Stimulated activated CD8-positive, alpha-beta memory T cell treated with anti-CD3 and anti-CD28 coated beads, Interleukin-7, amount 100 ng/mL, for 24 hours (primary cell): ENCODE results near the gene CDK5RAP2.
"Not testable (repeated sequence)": the region's sequence is repeated elsewhere in the genome, so short reads cannot be mapped to it uniquely, and the experiment has no call there.

Experiments used
- DNase-seq: peaks from one replicate; pipeline ENCODE4 v3.0.0-alpha.2; 2020; ENCODE audit warnings: low read depth

The CDK5RAP2 gene

DNA sequence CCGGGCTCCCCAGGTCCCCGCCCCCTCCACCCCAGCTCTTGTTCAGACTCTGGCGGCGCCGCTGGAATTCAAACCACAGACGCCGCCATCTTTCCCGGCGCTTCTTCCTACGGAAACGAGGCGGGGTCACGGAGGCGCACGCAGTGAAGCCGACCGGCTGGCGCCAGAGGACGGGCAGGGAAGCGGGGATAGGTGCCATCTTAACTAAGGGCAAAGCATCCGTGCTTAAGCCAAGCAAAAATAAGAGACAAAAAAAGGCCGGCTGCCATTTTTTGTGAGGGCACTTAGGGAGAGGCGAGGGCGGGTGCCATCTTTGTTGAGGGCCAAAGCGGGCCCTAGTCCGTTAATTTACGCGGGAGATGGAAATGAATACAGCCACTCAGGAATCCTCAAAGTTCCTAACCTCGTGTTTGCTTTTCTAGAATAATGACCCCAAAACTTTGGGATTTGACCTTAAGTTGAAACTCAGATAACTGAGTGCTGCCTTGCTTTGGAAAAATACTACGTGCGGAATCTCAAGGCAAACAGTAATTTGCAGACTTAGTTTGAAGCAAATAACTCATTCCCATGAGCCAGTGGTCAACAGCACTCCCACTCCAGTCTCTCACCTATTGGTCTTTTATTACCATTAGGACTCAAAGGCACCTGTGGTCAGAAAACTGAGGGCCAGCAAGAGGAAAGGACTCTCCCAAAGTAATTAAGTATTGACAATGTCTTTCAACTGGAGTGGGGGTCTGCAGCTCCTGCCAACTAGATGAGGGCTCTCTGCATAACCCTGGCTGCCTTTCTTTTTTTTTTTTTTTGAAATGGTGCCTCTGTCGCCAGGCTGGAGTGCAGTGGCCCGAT is at the start of gene CDK5RAP2:
TSS of gene CDK5RAP2 (minus strand) at position 117 of the 846 bp plus-strand sequence. CDS start 189 bp downstream, outside the sequence.
- peak; percentile 79 for DNase-seq

GRCh38 chr9:120628925-120629497 is 49.0 kb upstream of the CDK5RAP2 start:
- DNase-seq, result not testable (repeated sequence)

- DNase-seq, result no peak
Measured at GRCh38 chr9:120628207-120628924, 48.4 kb upstream of the CDK5RAP2 start.

GRCh38 chr9:120627073-120627472 is 47.1 kb upstream of the CDK5RAP2 start:
- no peak for DNase-seq

DNA sequence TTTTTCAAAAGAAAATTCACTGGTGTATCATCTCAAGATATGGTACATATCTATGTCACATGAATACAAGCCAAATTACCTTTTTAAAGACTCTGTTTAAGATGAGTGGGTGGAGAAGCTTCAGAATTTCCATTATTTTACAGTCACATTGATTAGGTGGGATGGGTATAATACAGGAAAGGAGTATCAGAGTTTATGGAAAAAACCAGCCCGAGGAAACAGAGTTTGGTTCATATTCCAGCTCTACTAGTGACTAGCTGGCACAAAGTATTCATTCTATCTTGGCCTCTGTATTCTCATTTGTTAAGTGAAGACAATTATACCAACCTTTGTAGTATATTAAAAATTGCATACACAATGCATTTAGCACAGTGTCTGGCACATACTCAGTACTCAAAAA is 46.5 kb upstream of the CDK5RAP2 start:
- no peak for DNase-seq

GRCh38 chr9:120625222-120625621 is 45.3 kb upstream of the CDK5RAP2 start:
- no peak for DNase-seq

- no peak for DNase-seq
Measured at GRCh38 chr9:120622790-120623189, 42.8 kb upstream of the CDK5RAP2 start.

- no peak for DNase-seq
Measured at GRCh38 chr9:120621941-120622340, 42.0 kb upstream of the CDK5RAP2 start.

- peak; percentile 27 for DNase-seq
Measured at GRCh38 chr9:120619751-120620655, 40.0 kb upstream of the CDK5RAP2 start.

DNA sequence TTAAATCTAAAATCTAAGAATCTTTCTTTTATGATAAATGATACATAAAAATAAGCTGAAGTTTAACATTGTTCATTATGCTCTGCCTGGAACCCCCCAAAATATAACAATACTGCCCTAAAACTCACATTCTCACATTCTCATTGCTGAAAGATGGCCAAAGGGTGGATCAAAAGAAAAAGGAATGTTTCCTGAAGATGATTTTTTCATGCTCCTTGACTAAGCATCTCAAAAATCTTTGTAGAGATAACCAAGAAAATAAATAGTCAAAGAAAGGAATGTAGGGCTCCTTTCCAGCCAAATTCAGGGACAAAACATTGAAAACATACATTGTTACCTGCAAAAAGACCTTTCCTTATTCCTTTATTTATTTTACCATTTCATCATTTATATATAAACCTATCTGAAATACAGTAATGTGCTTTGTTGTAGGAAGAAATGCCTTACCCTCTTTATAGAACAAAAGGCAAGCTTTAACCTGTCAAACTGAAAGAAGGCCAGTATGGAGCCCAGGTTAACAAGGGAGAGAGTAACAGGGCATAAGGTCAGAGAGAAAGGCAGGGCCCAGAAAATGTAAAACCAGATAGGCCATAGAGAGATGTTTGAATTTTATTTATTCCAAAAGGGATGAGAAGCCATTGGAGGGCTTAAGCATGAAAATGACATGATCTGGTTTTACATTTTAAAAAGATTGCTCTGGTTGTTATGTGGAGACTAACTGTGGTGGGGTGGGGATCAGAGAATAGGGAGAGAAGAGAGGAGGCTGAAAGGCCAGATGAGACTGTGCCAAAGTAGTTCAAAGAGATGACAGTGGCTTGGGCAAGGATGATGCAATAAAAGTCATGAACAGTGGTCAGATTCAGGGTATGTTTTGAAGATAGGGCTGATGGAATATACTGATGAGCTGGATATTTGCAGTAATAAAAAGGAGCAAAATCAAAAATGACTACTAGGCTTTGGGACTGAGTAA is 37.3 kb upstream of the CDK5RAP2 start:
- no peak for DNase-seq

- DNase-seq, result no peak
Measured at GRCh38 chr9:120612218-120612617, 32.3 kb upstream of the CDK5RAP2 start.

DNA sequence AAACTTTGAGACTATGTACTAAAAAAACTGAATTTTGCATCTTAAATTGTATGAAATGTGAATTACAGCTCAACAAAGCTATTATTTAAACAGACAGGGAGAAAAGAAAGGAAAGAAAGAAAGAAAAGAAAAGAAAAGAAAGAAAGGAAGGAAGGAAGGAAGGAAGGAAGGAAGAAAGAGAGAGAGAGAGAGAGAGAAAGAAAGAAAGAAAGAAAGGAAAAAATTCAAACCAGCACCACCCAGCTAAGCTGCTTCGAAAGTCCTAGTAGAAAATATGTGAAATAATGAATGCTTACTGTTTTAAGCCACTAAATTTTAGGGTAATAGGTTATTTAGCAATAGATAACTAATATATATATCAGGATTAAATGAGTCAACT is 31.7 kb upstream of the CDK5RAP2 start:
- DNase-seq, result no peak

GRCh38 chr9:120610975-120611689 is 31.2 kb upstream of the CDK5RAP2 start:
- DNase-seq, result no peak

DNA sequence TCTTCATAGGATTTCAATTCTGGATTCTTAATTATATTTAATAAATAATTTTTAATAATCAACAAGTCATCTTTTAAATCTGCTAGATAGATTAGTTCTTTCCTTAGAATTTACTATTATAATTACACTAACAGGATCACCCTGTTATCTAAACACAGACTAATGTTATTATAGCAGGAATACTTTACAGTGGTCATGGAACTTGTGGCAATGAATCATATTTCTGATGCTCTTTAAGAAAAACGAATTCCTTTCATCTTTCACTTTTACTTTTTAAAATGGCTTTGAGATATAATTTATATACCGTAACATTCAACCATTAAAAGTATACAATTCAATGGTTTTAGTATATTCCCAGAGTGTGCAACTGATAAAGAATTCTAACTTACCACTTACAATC is 29.7 kb upstream of the CDK5RAP2 start:
- no peak for DNase-seq

GRCh38 chr9:120608421-120608820 is 28.5 kb upstream of the CDK5RAP2 start:
- no peak for DNase-seq

DNA sequence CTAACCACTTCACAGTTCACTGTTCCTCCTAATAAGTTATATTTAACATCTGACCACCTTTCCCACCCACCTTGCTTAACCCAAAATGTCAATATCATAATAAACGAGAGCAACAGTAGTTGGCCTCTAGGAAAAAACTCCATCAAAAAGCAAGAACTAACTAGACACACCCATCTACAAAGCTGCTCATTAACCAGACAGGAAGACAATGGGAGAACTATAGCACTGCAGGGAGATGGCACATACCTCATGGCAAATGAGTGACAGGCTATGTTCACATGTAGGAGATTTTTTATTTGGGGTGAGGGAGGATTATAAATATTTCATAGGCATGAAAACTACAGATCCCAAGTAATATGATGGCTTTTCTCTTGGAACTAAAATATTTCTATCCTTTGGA is 23.6 kb upstream of the CDK5RAP2 start:
- DNase-seq, result no peak

DNA sequence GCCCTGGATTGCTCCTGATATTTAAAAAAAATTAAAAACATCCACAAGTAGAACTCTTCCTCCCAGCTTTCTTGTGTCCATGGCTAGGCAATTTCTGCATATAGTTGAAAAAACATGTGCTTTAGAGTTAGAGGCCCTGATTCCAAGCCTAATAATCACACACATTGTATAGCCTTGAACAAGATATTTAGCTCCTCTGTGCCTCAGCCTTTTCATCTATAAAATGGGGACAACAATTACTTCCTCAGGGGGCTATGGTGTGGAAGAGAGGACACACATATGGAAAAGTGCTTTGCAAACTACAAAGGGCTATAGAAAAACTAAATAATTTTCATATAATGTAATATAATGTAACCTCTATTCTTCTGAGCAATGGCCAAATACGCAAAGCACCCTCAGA is 23.0 kb upstream of the CDK5RAP2 start:
- DNase-seq, result no peak

DNA sequence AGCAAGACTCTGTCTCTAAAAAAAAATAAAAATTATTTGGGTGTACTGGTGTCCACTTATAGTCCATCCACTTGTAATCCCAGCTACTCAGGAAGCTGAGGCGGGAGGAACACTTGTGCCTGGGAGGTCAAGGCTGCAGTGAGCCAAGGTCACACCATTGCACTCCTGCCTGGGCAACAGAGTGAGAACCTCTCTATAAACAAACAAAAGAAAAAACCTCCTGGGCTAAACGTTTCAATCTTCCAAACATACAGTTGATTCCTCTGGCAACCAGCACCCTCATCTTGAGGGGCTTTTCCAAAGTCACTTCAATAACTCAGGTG is 13.9 kb upstream of the CDK5RAP2 start:
- no peak for DNase-seq

- DNase-seq, result no peak
Measured at GRCh38 chr9:120593250-120593954, 13.4 kb upstream of the CDK5RAP2 start.

DNA sequence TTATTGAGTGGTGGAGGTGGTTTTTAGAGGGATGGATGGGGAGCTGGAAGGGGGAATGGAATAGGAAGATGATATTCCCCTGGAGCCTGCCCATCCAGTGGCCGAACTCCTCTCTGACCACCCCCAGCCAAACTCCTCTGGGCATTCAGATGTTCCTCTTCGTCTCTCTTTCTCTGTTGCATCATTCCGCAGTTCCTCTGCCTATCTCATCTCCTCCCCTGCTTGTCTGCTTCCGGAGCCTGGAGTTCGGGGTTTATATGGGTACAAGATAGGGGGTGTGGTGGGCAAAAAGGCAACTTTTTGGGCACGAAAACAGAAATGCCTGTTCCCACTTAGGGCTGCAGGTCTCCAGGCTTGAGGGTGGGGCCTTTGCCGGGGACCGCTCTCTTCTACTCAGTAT is 12.2 kb upstream of the CDK5RAP2 start:
- no peak for DNase-seq
